Right kidney (tissue), 1 donor: ENCODE measurements around the gene UBTF.
"Not testable (repeated sequence)": the region's sequence is repeated elsewhere in the genome, so short reads cannot be mapped to it uniquely, and the experiment has no call there.

Source experiments
- DNase-seq: peaks from one replicate; pipeline ENCODE4 v3.0.0-alpha.2; 2016

UBTF gene

GRCh38 chr17:44249501-44250246 is 30.2 kb upstream of the UBTF start:
- no peak for DNase-seq

- DNase-seq, result no peak
These were observed 28.6 kb upstream of the UBTF start for GRCh38 chr17:44247876-44248736.

GRCh38 chr17:44247440-44247841 is 28.0 kb upstream of the UBTF start:
- no peak for DNase-seq

GRCh38 chr17:44241106-44241624 is 21.7 kb upstream of the UBTF start:
- DNase-seq, result no peak

GRCh38 chr17:44237886-44238285 is 18.4 kb upstream of the UBTF start:
- not testable (repeated sequence) for DNase-seq

- no peak for DNase-seq
These were observed 17.0 kb upstream of the UBTF start for GRCh38 chr17:44236444-44236991.

- DNase-seq, result peak; percentile 25
These were observed 16.1 kb upstream of the UBTF start for GRCh38 chr17:44235583-44235936.

GRCh38 chr17:44233582-44233981 is 14.1 kb upstream of the UBTF start:
- DNase-seq, result no peak

GRCh38 chr17:44232061-44232460 is 12.6 kb upstream of the UBTF start:
- no peak for DNase-seq

- DNase-seq, result no peak
These were observed 10.7 kb upstream of the UBTF start for GRCh38 chr17:44230140-44230539.

GRCh38 chr17:44229090-44229489 is 9.6 kb upstream of the UBTF start:
- no peak for DNase-seq

GRCh38 chr17:44223541-44224071 is 4.1 kb upstream of the UBTF start:
- DNase-seq, result no peak

- peak; percentile 88 for DNase-seq
These were observed 2.8 kb upstream of the UBTF start for GRCh38 chr17:44222112-44222869.

GRCh38 chr17:44221862-44222111 is 2.3 kb upstream of the UBTF start:
- no peak for DNase-seq

- peak; percentile 90 for DNase-seq
These were observed 1.8 kb upstream of the UBTF start for GRCh38 chr17:44221084-44221861.

- peak; percentile 91 for DNase-seq
These were observed 973 bp upstream of the UBTF start for GRCh38 chr17:44220213-44221083.

GRCh38 chr17:44219108-44219615 is 313 bp downstream of the UBTF start:
- DNase-seq, result peak; percentile 78

GRCh38 chr17:44218344-44219107 is 949 bp downstream of the UBTF start:
- peak; percentile 67 for DNase-seq

GRCh38 chr17:44217738-44218343 is 1.6 kb downstream of the UBTF start:
- no peak for DNase-seq
